ENCODE results near the gene VSIG2. TPM values are rescaled to one million over a fixed set of nuclear protein-coding genes. Genes with fewer than 3 reads are reported as not detected.

Gene VSIG2
- total RNA-seq = not detected in 2 replicates

GRCh38 chr11:124751741-124752470, at the start of gene VSIG2:
Gene VSIG2 (minus strand): TSS chr11:124752255. CDS start chr11:124752137, 118 bp downstream.

GRCh38 chr11:124800226-124800929, 48.3 kb upstream of the VSIG2 start, which contains the start of gene MSANTD2:
Gene MSANTD2 (minus strand): TSS chr11:124800406. CDS start chr11:124800380, 26 bp downstream.

GRCh38 chr11:124762105-124762623, 10.1 kb upstream of the VSIG2 start, which contains the start of gene ESAM:
Gene ESAM (minus strand): TSS chr11:124762290. CDS start chr11:124762154, 136 bp downstream.

GRCh38 chr11:124739479-124740276, 12.4 kb downstream of the VSIG2 start, which contains the start of gene NRGN:
Gene NRGN (plus strand): TSS chr11:124739942. CDS start chr11:124740085, 143 bp downstream.

Other genes with a start within 250 kb of the VSIG2 start
- gene OR8B12, start 208.6 kb downstream of the VSIG2 start, total RNA-seq = not detected in 2 replicates
- gene OR8A1, start 182.3 kb downstream of the VSIG2 start, total RNA-seq = not detected in 2 replicates
- gene PANX3, start 140.8 kb downstream of the VSIG2 start, total RNA-seq = not detected in 2 replicates
- gene TBRG1, start 129.4 kb downstream of the VSIG2 start, total RNA-seq = 17.6 and 22.7 TPM in 2 replicates
- 7.4 and 10.7 TPM in 2 replicates for gene SIAE, start 78.5 kb downstream of the VSIG2 start, total RNA-seq
- gene SPA17, start 78.4 kb downstream of the VSIG2 start, total RNA-seq = 12.1 and 12.9 TPM in 2 replicates
- 1.4 TPM in 1 of 2 replicates, not detected in the other for gene NRGN, start 12.3 kb downstream of the VSIG2 start, total RNA-seq
- gene ESAM, start 10.0 kb upstream of the VSIG2 start, total RNA-seq = under 0.01 and 0.39 TPM in 2 replicates
- 6.6 and 11.1 TPM in 2 replicates for gene MSANTD2, start 48.2 kb upstream of the VSIG2 start, total RNA-seq
- 13.2 and 13.7 TPM in 2 replicates for gene ROBO3, start 113.2 kb upstream of the VSIG2 start, total RNA-seq
- 7.7 and 26.6 TPM in 2 replicates for gene ROBO4, start 145.6 kb upstream of the VSIG2 start, total RNA-seq
- gene HEPN1, start 167.0 kb upstream of the VSIG2 start, total RNA-seq = 0.20 TPM in 1 of 2 replicates, not detected in the other
- gene HEPACAM, start 183.8 kb upstream of the VSIG2 start, total RNA-seq = not detected in 2 replicates
- 3.3 and 7.0 TPM in 2 replicates for gene CCDC15, start 201.9 kb upstream of the VSIG2 start, total RNA-seq

Measured in subcutaneous preadipocyte (primary cell).